Heart left ventricle (tissue), 16 donors: ENCODE data around the gene HERPUD1. TPM values are rescaled to one million over a fixed set of nuclear protein-coding genes. Genes with fewer than 3 reads are reported as not detected.
"Not testable (repeated sequence)": the region's sequence is repeated elsewhere in the genome, so short reads cannot be mapped to it uniquely, and the experiment has no call there.

ENCODE experiments used
- ATAC-seq, 4 donors: fragments of 200-7000 bp; cut with Tn5 transposase; one replicate each; pipeline ENCODE4 v1.9.1; 2020 to 2022; ENCODE audit warnings: moderate library complexity in 4 of 4, mild to moderate bottlenecking in 3 of 4, moderate number of reproducible peaks in 1 of 4
- DNase-seq, 5 donors: peaks; one replicate each; pipeline ENCODE4 v3.0.0-alpha.2; 2020
- H3K27ac ChIP-seq, 12 donors: fragments of 200-600 bp; sonication (generic) in 4 of 12; one replicate each; pipeline versions ENCODE4 v1.5.0 to v1.8.0; 2016 to 2022; ENCODE audit warnings: mild to moderate bottlenecking in 2 of 12
- H3K27me3 ChIP-seq, 9 donors: fragments of 200-600 bp; sonication (generic) in 2 of 9; one replicate each; pipeline versions ENCODE4 v1.5.1 to v1.8.0; 2016 to 2022; ENCODE audit warnings: mild to moderate bottlenecking in 3 of 9
- H3K36me3 ChIP-seq, 9 donors: fragments of 200-600 bp; sonication (generic) in 2 of 9; one replicate each; pipeline versions ENCODE4 v1.5.0 to v1.8.0; 2018 to 2022; ENCODE audit warnings: mild to moderate bottlenecking in 2 of 9
- H3K4me1 ChIP-seq, 12 donors: fragments of 200-600 bp; sonication (generic) in 4 of 12; one replicate each; pipeline versions ENCODE4 v1.5.0 to v1.8.0; 2016 to 2022; ENCODE audit warnings: mild to moderate bottlenecking in 3 of 12
- H3K4me3 ChIP-seq, 12 donors: fragments of 200-600 bp; sonication (generic) in 4 of 12; one replicate each; pipeline versions ENCODE4 v1.5.0 to v1.8.0; 2017 to 2022; ENCODE audit warnings: mild to moderate bottlenecking in 9 of 12, moderate library complexity in 4 of 12
- H3K9me3 ChIP-seq, 12 donors: fragments of 200-600 bp; sonication (generic) in 4 of 12; one replicate each; pipeline versions ENCODE4 v1.5.0 to v1.8.0; 2016 to 2022; ENCODE audit warnings: mild to moderate bottlenecking in 1 of 12
- POLR2A ChIP-seq, 2 donors: fragments of 450-650 bp; IDR thresholded peaks; one replicate each; pipeline ENCODE4 v1.6.1; 2017; ENCODE audit warnings: antibody characterized with exemption in 2 of 2, mild to moderate bottlenecking in 2 of 2, moderate library complexity in 2 of 2
- WGBS, 4 donors: extraction: QIAGEN DNeasy Blood & Tissue Kit in 2 of 4; methylation state at CpG; one replicate each; pipeline versions ENCODE4 v1.1.5 to v1.1.7; 2013 to 2018; 5-methylcytosine and 5-hydroxymethylcytosine counted together
- intact Hi-C, 10 donors: fragments of 100-400 bp; cut with DNase I; formaldehyde crosslinking; loops; one replicate each; pipeline versions ENCODE4 v1.11.1 to v1.14.2; 2022
- polyA plus RNA-seq, 2 donors: library from polyadenylated mRNA; stranded (reverse); fragments of 200-250 nt; gene quantifications; one replicate each; pipeline ENCODE4 v1.2.3, GENCODE V29; 2013
- total RNA-seq, 9 donors: library from RNA; depleted of rRNA in 2 of 9; stranded (reverse); fragments of >200 nt in 2 of 9; fragmentation: NEBNext Ultra II Directional in 3 of 9; extraction: Animal tissue kit (Norgen Biotek cat#: 25700) in 3 of 9; gene quantifications; one replicate each; pipeline versions ENCODE4 v1.1.0 to v1.2.4, GENCODE V29; 2016 to 2023
- TF ChIP-seq, protein P1 (sequence below), 12 donors: fragments of 200-600 bp; sonication (generic) in 4 of 12; IDR thresholded peaks; one replicate each; pipeline versions ENCODE4 v1.5.0 to v1.8.0; 2018 to 2022; ENCODE audit warnings: antibody characterized with exemption in 12 of 12, mild to moderate bottlenecking in 5 of 12
- donor health status: ischemic (EF 13 %, LVEDD 7.1; RV severe dilation, severe dysfunction).
- donor health status: healthy with polysubstance abuse.
- donor health status: DM: no; HTN: yes; CAD: no.
- donor health status: DM: no; HTN: no; CAD: no.
- donor health status: ischemic (EF 25% LVEDD 6.9; RV normal size, moderate dysfunction).
- donor health status: ischemic (EF 25% LVEDD 5.7; RV mildly dilated, moderate dysfunction).
- donor health status: healthy.
- donor health status: DM: yes; HTN: yes; CAD: no.
- donor health status: ischemic (EF 35%, LVEDD 5.7; RV mildly dilated, moderate dysfunction).
- donor health status: nonischemic (EF 11% LVEDD 7.7; RV severe dilation, severe dysfunction).
- donor health status: DM: yes; HTN: yes; CAD: no.
- donor health status: PGD.
- donor health status: ischemic (EF 29% LVEDD 5.4; RV normal size, mild dysfunction).
- donor health status: nonischemic (EF 23%, LVEDD 6.1; RV moderate dilation, normal function).

The HERPUD1 gene
- total and polyA plus RNA-seq, 11 donors = 41.4 to 226 (median 117) TPM

DNA sequence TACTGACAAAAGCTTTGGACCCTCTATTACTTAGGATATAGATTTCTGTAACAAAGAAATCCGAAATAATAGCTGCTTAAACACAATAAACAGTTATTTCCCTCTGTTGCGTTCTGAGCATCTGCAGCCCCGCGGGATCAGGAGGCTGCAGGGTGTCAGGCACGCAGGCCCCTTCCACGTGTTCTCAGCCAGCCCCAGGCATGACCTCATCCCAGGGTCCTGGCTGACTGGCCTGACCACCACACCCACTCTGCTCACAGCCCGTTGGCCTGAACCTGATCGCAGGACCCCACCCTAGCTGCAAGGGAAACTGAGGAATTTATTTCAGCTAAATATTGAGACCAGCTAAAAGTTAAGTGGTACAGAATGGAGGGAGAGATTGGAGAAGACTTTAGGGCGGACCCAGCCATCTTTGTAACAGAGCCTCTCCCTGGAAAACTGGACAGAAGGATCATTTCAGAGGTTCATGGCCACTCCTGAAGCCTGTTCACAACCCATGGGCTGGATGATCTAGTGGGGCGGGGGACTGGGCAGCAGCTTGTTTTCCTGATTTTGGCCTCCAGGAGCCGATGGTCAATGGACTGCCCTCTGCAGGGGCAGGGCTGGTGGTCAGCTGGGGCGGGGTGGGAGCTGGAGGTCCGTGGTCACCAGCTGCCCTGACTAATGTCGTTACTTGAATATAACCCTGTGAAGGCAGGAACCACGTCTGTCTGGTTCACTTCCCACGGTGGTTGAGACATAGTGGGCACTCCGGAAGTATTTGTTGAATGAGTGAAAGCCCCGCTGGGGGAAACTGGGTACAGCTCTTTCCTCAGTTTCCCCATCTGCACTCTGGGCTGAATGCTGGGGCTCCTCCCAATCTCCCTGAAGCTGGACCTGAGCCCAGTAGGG is 40.7 kb downstream of the HERPUD1 start:
- H3K4me3 ChIP-seq = no peak overlapping the region
- intact Hi-C loops = loop anchor here in 1 of 10 donors (5.0 kb wide), 1 partner anchor 65 kb away; no protein-coding TSS in a partner anchor
- 76 to 87% (median 82%) methylated on average over 10 to 18 of the region's 18 CpGs for WGBS, 4 donors
- no peak overlapping the region for H3K27ac ChIP-seq
- no peaks in the 10 kb centered on the region for H3K36me3 ChIP-seq
- no peaks in the 10 kb centered on the region for H3K9me3 ChIP-seq
- DNase-seq = no peak
- peaks cover 0 to 26% (median 0%) of the 10 kb centered on the region in 12 donors for H3K4me1 ChIP-seq
- no peak for TF ChIP-seq POLR2A (IDR thresholded peaks at IDR 0.05)
- TF ChIP-seq, protein P1, sequence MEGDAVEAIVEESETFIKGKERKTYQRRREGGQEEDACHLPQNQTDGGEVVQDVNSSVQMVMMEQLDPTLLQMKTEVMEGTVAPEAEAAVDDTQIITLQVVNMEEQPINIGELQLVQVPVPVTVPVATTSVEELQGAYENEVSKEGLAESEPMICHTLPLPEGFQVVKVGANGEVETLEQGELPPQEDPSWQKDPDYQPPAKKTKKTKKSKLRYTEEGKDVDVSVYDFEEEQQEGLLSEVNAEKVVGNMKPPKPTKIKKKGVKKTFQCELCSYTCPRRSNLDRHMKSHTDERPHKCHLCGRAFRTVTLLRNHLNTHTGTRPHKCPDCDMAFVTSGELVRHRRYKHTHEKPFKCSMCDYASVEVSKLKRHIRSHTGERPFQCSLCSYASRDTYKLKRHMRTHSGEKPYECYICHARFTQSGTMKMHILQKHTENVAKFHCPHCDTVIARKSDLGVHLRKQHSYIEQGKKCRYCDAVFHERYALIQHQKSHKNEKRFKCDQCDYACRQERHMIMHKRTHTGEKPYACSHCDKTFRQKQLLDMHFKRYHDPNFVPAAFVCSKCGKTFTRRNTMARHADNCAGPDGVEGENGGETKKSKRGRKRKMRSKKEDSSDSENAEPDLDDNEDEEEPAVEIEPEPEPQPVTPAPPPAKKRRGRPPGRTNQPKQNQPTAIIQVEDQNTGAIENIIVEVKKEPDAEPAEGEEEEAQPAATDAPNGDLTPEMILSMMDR (IDR thresholded peaks at IDR 0.05) = no peak
- no peaks in the 10 kb centered on the region for H3K27me3 ChIP-seq
- ATAC-seq = peak in 3 of 4 donors; percentile 24 to 53 (median 32)

DNA sequence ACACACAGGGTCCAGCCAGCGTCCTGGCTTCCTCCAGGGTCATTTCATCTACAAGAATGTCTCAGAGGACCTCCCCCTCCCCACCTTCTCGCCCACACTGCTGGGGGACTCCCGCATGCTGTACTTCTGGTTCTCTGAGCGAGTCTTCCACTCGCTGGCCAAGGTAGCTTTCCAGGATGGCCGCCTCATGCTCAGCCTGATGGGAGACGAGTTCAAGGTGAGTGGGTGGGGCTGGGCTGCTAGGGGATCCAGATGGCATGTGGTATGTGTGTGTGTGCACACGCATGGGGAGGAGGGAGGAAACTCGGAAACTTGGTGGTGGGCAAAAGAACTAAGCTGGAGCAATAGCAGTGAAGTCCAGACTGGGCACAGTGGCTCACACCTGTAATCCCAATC is 41.4 kb downstream of the HERPUD1 start:
- H3K36me3 ChIP-seq = no peaks in the 10 kb centered on the region
- peaks cover 0 to 33% (median 0%) of the 10 kb centered on the region in 12 donors for H3K4me1 ChIP-seq
- DNase-seq (no peak), ATAC-seq (no peak)
- H3K27ac ChIP-seq = no peak overlapping the region
- WGBS, 4 donors = 85 to 90% (median 88%) methylated on average over 9 of the region's 9 CpGs
- no peak for TF ChIP-seq POLR2A (IDR thresholded peaks at IDR 0.05)
- no peak overlapping the region for H3K4me3 ChIP-seq
- no peaks in the 10 kb centered on the region for H3K9me3 ChIP-seq
- intact Hi-C loops = loop anchor here in 1 of 10 donors (5.0 kb wide), 1 partner anchor 64 kb away; no protein-coding TSS in a partner anchor
- H3K27me3 ChIP-seq = no peaks in the 10 kb centered on the region

DNA sequence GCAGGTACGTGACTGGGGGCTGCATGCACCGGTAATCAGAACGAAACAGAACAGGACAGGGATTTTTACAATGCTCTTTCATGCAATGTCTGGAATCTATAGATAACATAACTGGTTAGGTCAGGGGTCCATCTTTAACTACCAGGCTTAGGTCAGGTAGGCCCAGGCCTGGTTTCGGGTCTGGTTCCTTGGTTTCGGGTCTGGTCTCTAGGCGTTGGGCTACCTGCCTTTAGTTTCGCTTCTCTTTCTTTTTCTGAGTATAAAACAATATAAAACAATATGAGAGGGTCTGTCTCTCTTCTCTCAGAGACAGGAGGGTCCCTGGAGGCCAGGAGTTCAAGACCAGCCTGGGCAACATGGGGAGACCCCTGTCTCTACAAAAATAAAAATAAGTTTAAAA is 42.0 kb downstream of the HERPUD1 start:
- H3K4me1 ChIP-seq = peaks cover 0 to 37% (median 0%) of the 10 kb centered on the region in 12 donors
- intact Hi-C loops = loop anchor here in 1 of 10 donors (5.0 kb wide), 1 partner anchor 63 kb away; no protein-coding TSS in a partner anchor

DNA sequence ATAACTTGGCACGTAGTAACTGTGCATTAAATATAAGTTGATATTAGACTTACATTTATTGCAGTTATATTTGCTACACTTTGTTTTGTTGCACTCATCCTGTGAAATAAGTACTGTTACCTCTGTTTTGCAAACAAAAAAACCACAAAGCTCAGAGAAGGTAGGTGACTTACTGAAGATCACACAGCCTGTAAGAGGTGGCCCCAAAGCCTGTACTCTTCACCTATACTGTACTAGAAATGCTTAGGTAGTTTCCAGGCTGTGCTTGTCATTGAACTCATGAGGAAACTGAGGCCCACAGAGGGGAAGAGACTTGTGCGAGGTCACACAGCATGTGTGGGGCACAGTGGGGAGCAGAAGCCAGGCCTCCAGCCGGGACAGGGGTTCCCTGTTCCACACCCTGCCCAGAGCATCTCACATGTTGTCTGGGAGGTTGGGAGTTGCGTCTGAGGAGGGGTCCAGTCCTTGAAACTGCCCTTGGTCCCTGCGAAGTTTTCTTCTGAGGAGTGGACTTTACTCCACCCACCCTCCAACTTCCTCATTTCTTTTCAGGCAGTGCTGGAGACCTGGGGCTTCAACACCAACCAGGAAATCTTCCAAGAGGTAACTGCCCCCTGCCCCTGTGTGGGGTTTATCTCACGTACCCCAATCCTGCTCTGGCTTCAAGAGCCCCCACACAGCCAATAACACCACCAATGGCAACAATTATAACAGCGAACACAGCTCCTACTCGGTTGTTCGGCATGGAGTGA is 42.8 kb downstream of the HERPUD1 start:
- H3K4me3 ChIP-seq = no peak overlapping the region
- no peak for ATAC-seq
- H3K27ac ChIP-seq = no peak overlapping the region
- DNase-seq = no peak
- no peaks in the 10 kb centered on the region for H3K36me3 ChIP-seq
- 87 to 91% (median 88%) methylated on average over 8 to 9 of the region's 9 CpGs for WGBS, 4 donors
- H3K4me1 ChIP-seq = peaks cover 0 to 43% (median 0%) of the 10 kb centered on the region in 12 donors
- H3K9me3 ChIP-seq = no peaks in the 10 kb centered on the region
- H3K27me3 ChIP-seq = no peaks in the 10 kb centered on the region
- intact Hi-C loops = loop anchor here in 1 of 10 donors (5.0 kb wide), 1 partner anchor 63 kb away; no protein-coding TSS in a partner anchor
- no peak for TF ChIP-seq POLR2A (IDR thresholded peaks at IDR 0.05)
- TF ChIP-seq, protein P1 (IDR thresholded peaks at IDR 0.05) = no peak

More for the DNA sequence above, 42.0 kb downstream of the HERPUD1 start:
- H3K27me3 ChIP-seq, ATAC-seq, H3K4me3 ChIP-seq, H3K9me3 ChIP-seq, H3K27ac ChIP-seq, DNase-seq, H3K36me3 ChIP-seq: not testable (repeated sequence)
- WGBS, 4 donors = 84 to 95% (median 89%) methylated on average over 7 of the region's 7 CpGs

DNA sequence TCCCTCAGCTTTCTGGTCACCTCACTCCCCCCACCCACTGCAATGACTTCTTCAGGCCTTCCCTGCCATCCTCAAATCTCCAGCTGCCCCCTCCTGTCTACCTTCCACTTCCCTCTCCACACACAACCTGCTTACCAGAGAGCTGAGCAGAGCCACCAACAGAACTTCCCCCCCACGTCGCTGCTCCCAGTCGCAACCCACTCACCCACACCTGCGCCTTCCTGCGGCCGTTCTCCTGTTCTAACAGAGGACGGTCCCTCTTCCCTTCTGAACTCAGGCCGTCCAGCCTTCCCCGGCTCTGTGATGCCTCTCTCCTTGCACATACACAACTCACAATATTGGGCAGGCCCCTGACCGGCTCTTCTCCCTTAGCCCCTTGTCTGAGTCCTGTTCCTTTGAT is 43.8 kb downstream of the HERPUD1 start:
- ATAC-seq (no peak), DNase-seq (peak in 1 of 5 donors; percentile 5)
- H3K27ac ChIP-seq = no peak overlapping the region
- H3K27me3 ChIP-seq = no peaks in the 10 kb centered on the region
- H3K9me3 ChIP-seq = no peaks in the 10 kb centered on the region
- no peak for TF ChIP-seq POLR2A (IDR thresholded peaks at IDR 0.05)
- TF ChIP-seq, protein P1 (IDR thresholded peaks at IDR 0.05) = no peak
- intact Hi-C loops = no loop called here
- H3K4me3 ChIP-seq = no peak overlapping the region
- H3K4me1 ChIP-seq = peaks cover 0 to 53% (median 0%) of the 10 kb centered on the region in 12 donors
- H3K36me3 ChIP-seq = no peaks in the 10 kb centered on the region
- 89 to 94% (median 93%) methylated on average over 10 of the region's 10 CpGs for WGBS, 4 donors
